HepG2 (cell line): ENCODE data around the gene SH3PXD2A. TPM values are rescaled to one million over a fixed set of nuclear protein-coding genes. Genes with fewer than 3 reads are reported as not detected.

Experiments used
- ATAC-seq: fragments of 200-7000 bp; cut with Tn5 transposase; 3 replicates; pipeline ENCODE4 v1.9.1; 2020; ENCODE audit warnings: mild to moderate bottlenecking, moderate library complexity
- BruUV-seq: library from RNA; stranded (reverse); fragments of 400-500 nt; replicated peaks from 2 replicates; lab custom pipeline; 2021; lab: Mats Ljungman, UMichigan
- CTCF ChIA-PET: fragments of 300-600 bp; formaldehyde crosslinking; extraction: SDS; loops from one replicate; lab custom pipeline; 2021; ENCODE audit warnings: low total read pairs, inconsistent platforms, low intra/inter-chr PET ratio; lab: Yijun Ruan, JAX
- POLR2A ChIA-PET: fragments of 350-600 bp; sonication (Branson Sonifier 250); formaldehyde crosslinking; loops from one replicate; lab custom pipeline; 2020; ENCODE audit warnings: antibody characterized with exemption, inconsistent platforms; lab: Yijun Ruan, JAX
- DNase-seq: peaks from one replicate; pipeline ENCODE4 v3.0.0-alpha.2; 2015; ENCODE audit warnings: low spot score
- FAIRE-seq: peaks from 3 replicates; lab custom pipeline; 2011; peaks lifted over from hg19 to GRCh38; lab: Jason Lieb, UNC
- H2AFZ ChIP-seq: one replicate; pipeline ENCODE4 v1.6.1; 2011; ENCODE audit warnings: low read length, inconsistent platforms
- H3K27ac ChIP-seq: fragments of 300-600 bp; 3 replicates; pipeline ENCODE4 v1.8.0; 2011; ENCODE audit warnings: mixed run types, mild to moderate bottlenecking, mixed read lengths, low read length, inconsistent platforms; ENCODE audit not compliant: insufficient read depth; ENCODE audit errors: extremely low read length
- H3K27me3 ChIP-seq, 2 experiments: fragments of 200-600 bp in 1 of 2; 2 replicates in 1 of 2; 3 replicates in 1 of 2; pipeline versions ENCODE4 v1.6.0 to v1.8.0; 2011; ENCODE audit warnings: low read length in 2 of 2, mild to moderate bottlenecking in 2 of 2, moderate library complexity in 2 of 2, inconsistent platforms in 1 of 2; ENCODE audit not compliant: insufficient read depth in 2 of 2, control insufficient read depth in 1 of 2
- H3K36me3 ChIP-seq, 2 experiments: fragments of 200-600 bp in 1 of 2; replicated peaks in 1 of 2; 2 replicates in 1 of 2; 3 replicates in 1 of 2; pipeline versions ENCODE4 v1.5.1 to v1.8.0; 2011; ENCODE audit warnings: low read length in 2 of 2, inconsistent platforms in 1 of 2; ENCODE audit not compliant: insufficient read depth in 2 of 2, control insufficient read depth in 1 of 2
- H3K4me1 ChIP-seq: 2 replicates; pipeline ENCODE4 v1.5.1; 2012; ENCODE audit warnings: low read length, inconsistent platforms; ENCODE audit not compliant: insufficient read depth
- H3K4me2 ChIP-seq: 2 replicates; pipeline ENCODE4 v1.6.0; 2011; ENCODE audit warnings: low read depth, low read length, inconsistent platforms
- H3K4me3 ChIP-seq, 3 experiments: fragments of 200-600 bp in 1 of 3; sonication (generic), shearing (Covaris generic) in 1 of 3; replicated peaks in 1 of 3; 2 replicates each; pipeline ENCODE4 v1.5.1; 2011 to 2016; ENCODE audit warnings: low read length in 3 of 3, inconsistent platforms in 2 of 3, low read depth in 2 of 3, mild to moderate bottlenecking in 2 of 3, control low read depth in 1 of 3, mixed read lengths in 1 of 3; ENCODE audit not compliant: insufficient read depth in 1 of 3
- H3K79me2 ChIP-seq: one replicate; pipeline ENCODE4 v1.6.1; 2011; ENCODE audit warnings: low read length, inconsistent platforms; ENCODE audit not compliant: insufficient read depth
- H3K9ac ChIP-seq: 2 replicates; pipeline ENCODE4 v1.6.0; 2011; ENCODE audit warnings: mild to moderate bottlenecking, low read depth, low read length, inconsistent platforms; ENCODE audit not compliant: insufficient read depth
- H3K9me3 ChIP-seq: 2 replicates; pipeline ENCODE4 v1.5.1; 2012; ENCODE audit warnings: mild to moderate bottlenecking, low read length
- H4K20me1 ChIP-seq: 2 replicates; pipeline ENCODE4 v1.6.0; 2011; ENCODE audit warnings: inconsistent platforms, mild to moderate bottlenecking, low read length, moderate library complexity; ENCODE audit not compliant: insufficient read depth
- ARID5B ChIP-seq: IDR thresholded peaks from 2 replicates; pipeline ENCODE4 v1.4.0; 2020; ENCODE audit warnings: mild to moderate bottlenecking, missing genetic modification reagents
- HDAC2 ChIP-seq: sonication (generic); formaldehyde crosslinking; IDR thresholded peaks from 2 replicates; pipeline ENCODE4 v1.4.0; 2020; ENCODE audit warnings: missing genetic modification reagents
- HOXA5 ChIP-seq: sonication (generic); formaldehyde crosslinking; IDR thresholded peaks from 2 replicates; pipeline ENCODE4 v1.4.0; 2020; ENCODE audit warnings: missing genetic modification reagents
- HOXA7 ChIP-seq: sonication (generic); formaldehyde crosslinking; IDR thresholded peaks from 2 replicates; pipeline ENCODE4 v1.8.1; 2022; ENCODE audit warnings: mild to moderate bottlenecking, missing genetic modification reagents, moderate library complexity
- JDP2 ChIP-seq: sonication (generic); formaldehyde crosslinking; IDR thresholded peaks from 2 replicates; pipeline ENCODE4 v1.8.1; 2022; ENCODE audit warnings: missing genetic modification reagents, borderline replicate concordance
- MAFF ChIP-seq: IDR thresholded peaks from 2 replicates; pipeline ENCODE4 v1.6.1; 2011; ENCODE audit warnings: low read depth, low read length, improper control_type of control experiment
- NFIC ChIP-seq: IDR thresholded peaks from 2 replicates; pipeline ENCODE4 v1.6.1; 2012; ENCODE audit warnings: mild to moderate bottlenecking, low read length, inconsistent platforms
- PAX8 ChIP-seq: sonication (generic); formaldehyde crosslinking; IDR thresholded peaks from 2 replicates; pipeline ENCODE4 v1.8.0; 2022; ENCODE audit warnings: mild to moderate bottlenecking, missing genetic modification reagents, borderline replicate concordance
- RFXAP ChIP-seq: sonication (generic); formaldehyde crosslinking; IDR thresholded peaks from 2 replicates; pipeline ENCODE4 v1.4.0; 2020; ENCODE audit warnings: missing genetic modification reagents, borderline replicate concordance
- SIX4 ChIP-seq: sonication (generic); formaldehyde crosslinking; IDR thresholded peaks from 2 replicates; pipeline ENCODE4 v1.4.0; 2020; ENCODE audit warnings: missing genetic modification reagents
- SP2 ChIP-seq: sonication (generic); formaldehyde crosslinking; IDR thresholded peaks from 2 replicates; pipeline ENCODE4 v1.5.1; 2020; ENCODE audit warnings: mild to moderate bottlenecking, missing genetic modification reagents
- ZBTB2 ChIP-seq: sonication (generic); formaldehyde crosslinking; IDR thresholded peaks from 2 replicates; pipeline ENCODE4 v1.8.0; 2022; ENCODE audit warnings: low read depth, missing genetic modification reagents
- ZC3H13 ChIP-seq: sonication (generic); formaldehyde crosslinking; IDR thresholded peaks from 2 replicates; pipeline ENCODE4 v1.8.1; 2023; ENCODE audit warnings: mild to moderate bottlenecking, missing genetic modification reagents, moderate library complexity
- ZNF558 ChIP-seq: sonication (generic); formaldehyde crosslinking; IDR thresholded peaks from 2 replicates; pipeline ENCODE4 v1.9.0; 2022; ENCODE audit warnings: mild to moderate bottlenecking, missing genetic modification reagents, borderline replicate concordance
- ZNF768 ChIP-seq: sonication (generic); formaldehyde crosslinking; IDR thresholded peaks from 2 replicates; pipeline ENCODE4 v1.4.0; 2020; ENCODE audit warnings: missing genetic modification reagents
- WGBS: methylation state at CpG from one replicate; pipeline ENCODE4 v1.1.6; 2017; ENCODE audit warnings: low lambda C conversion rate; 5-methylcytosine and 5-hydroxymethylcytosine counted together
- in situ Hi-C: cut with HindIII; loops from 2 replicates; pipeline ENCODE4 v1.10.0; 2017; ENCODE audit warnings: low pct_unique_long_range_greater_than_20kb; ENCODE audit not compliant: extremely low pct_ligation_motif_present
- intact Hi-C: fragments of 100-400 bp; cut with micrococcal nuclease; formaldehyde crosslinking; loops from one replicate; pipeline ENCODE4 v1.10.0; 2022; ENCODE audit not compliant: unreplicated experiment
- polyA plus RNA-seq, 8 experiments: library from polyadenylated mRNA; depleted of rRNA in 3 of 8; stranded (reverse) in 7 of 8; unstranded in 1 of 8; fragments of >200 nt; fragmentation: Illumina TruSeq in 4 of 8; extraction: Trizol in 4 of 8; gene quantifications; 2 replicates each; pipeline versions ENCODE4 v1.2.1 to v1.2.3, GENCODE V29; 2011 to 2016; ENCODE audit warnings: low read depth in 4 of 8, missing spikeins in 1 of 8, mixed read lengths in 1 of 8; ENCODE audit not compliant: insufficient read depth in 1 of 8
- total RNA-seq, 5 experiments: library from RNA; depleted of rRNA; stranded (reverse); fragments of >200 nt; fragmentation: Illumina TruSeq; extraction: Trizol; gene quantifications; 2 replicates each; pipeline ENCODE4 v1.2.3, GENCODE V29; 2016; ENCODE audit warnings: low read depth in 1 of 5
- TF ChIP-seq, protein P1 (sequence below): sonication (generic); formaldehyde crosslinking; IDR thresholded peaks from 2 replicates; pipeline ENCODE4 v1.5.1; 2020; ENCODE audit warnings: mild to moderate bottlenecking, missing genetic modification reagents, moderate library complexity
- TF ChIP-seq, protein P2 (sequence below): sonication (generic); formaldehyde crosslinking; IDR thresholded peaks from 2 replicates; pipeline ENCODE4 v1.8.0; 2022; ENCODE audit warnings: mild to moderate bottlenecking, missing genetic modification reagents; ENCODE audit not compliant: insufficient replicate concordance

Gene SH3PXD2A
- total and polyA plus RNA-seq, 2 of the 13 experiments (the other 11 are each of a cell fraction or from before 2014, with no cell fraction given) = 11.1 to 11.3 TPM

DNA sequence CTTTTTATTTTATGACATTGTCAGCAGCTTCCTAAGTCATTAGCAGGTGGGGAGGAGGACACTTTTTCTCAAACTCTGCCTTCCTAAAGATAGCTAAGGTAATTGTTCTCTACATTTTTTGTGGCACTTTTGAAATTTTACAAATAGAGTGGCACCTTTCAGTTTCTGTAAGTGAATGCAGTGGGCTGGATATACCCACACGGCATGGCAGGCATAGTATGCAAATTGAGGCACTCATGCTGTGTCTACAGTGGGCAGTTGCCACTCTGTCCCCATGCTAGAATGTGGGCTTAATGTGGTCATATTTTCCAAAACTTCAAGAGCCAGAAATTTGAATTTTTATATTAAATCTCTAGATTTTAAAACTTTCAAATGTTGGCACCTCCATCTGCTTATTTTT lies 12.8 kb upstream of the SH3PXD2A start (continued):
- TF ChIP-seq, protein P1, sequence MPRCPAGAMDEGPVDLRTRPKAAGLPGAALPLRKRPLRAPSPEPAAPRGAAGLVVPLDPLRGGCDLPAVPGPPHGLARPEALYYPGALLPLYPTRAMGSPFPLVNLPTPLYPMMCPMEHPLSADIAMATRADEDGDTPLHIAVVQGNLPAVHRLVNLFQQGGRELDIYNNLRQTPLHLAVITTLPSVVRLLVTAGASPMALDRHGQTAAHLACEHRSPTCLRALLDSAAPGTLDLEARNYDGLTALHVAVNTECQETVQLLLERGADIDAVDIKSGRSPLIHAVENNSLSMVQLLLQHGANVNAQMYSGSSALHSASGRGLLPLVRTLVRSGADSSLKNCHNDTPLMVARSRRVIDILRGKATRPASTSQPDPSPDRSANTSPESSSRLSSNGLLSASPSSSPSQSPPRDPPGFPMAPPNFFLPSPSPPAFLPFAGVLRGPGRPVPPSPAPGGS = no peak
- TF ChIP-seq PAX8 = no peak
- TF ChIP-seq SIX4 (CRISPR knock-in tag) = no peak
- no peak for TF ChIP-seq RFXAP (CRISPR knock-in tag)
- TF ChIP-seq, all 625 proteins: peak for 0

- DNase-seq (no peak), FAIRE-seq (no peak), ATAC-seq (no peak)
- Histone ChIP-seq H3K79me2 (no peaks in the 10 kb centered on the region), H3K4me1 (peaks cover 30% of the 10 kb centered on the region), H2AFZ (no peak overlapping the region), H3K27me3 (no peaks in the 10 kb centered on the region), H3K9ac (no peak overlapping the region), H4K20me1 (no peaks in the 10 kb centered on the region), H3K4me2 (no peak overlapping the region), H3K27ac (no peak overlapping the region), H3K9me3 (no peaks in the 10 kb centered on the region), H3K36me3 (no peaks in the 10 kb centered on the region), H3K4me3 (no peak overlapping the region)
- in situ Hi-C loops = no loop called here
- 40% methylated on average over 1 of the region's 1 CpG for WGBS
- POLR2A ChIA-PET = no interaction called here
- intact Hi-C loops = no loop called here
- CTCF ChIA-PET = interaction anchor here (0.7 kb wide), 1 partner anchor 149 kb away, joined by 4 read pairs; no protein-coding TSS in a partner anchor
- BruUV-seq = no TSS peak
- TF ChIP-seq MAFF (no peak), NFIC (no peak), ZBTB2 (CRISPR knock-in tag) (no peak), ZC3H13 (no peak), ARID5B (CRISPR knock-in tag) (no peak), ZNF558 (CRISPR knock-in tag) (no peak), ZNF768 (CRISPR knock-in tag) (no peak), HDAC2 (CRISPR knock-in tag) (no peak), JDP2 (CRISPR knock-in tag) (no peak), HOXA7 (CRISPR knock-in tag) (no peak), SP2 (CRISPR knock-in tag) (no peak), HOXA5 (CRISPR knock-in tag) (no peak)
- TF ChIP-seq, protein P2, sequence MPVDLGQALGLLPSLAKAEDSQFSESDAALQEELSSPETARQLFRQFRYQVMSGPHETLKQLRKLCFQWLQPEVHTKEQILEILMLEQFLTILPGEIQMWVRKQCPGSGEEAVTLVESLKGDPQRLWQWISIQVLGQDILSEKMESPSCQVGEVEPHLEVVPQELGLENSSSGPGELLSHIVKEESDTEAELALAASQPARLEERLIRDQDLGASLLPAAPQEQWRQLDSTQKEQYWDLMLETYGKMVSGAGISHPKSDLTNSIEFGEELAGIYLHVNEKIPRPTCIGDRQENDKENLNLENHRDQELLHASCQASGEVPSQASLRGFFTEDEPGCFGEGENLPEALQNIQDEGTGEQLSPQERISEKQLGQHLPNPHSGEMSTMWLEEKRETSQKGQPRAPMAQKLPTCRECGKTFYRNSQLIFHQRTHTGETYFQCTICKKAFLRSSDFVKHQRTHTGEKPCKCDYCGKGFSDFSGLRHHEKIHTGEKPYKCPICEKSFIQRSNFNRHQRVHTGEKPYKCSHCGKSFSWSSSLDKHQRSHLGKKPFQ (CRISPR knock-in tag) = no peak
Observed at GRCh38 chr10:103861505-103861904, 6.1 kb upstream of the SH3PXD2A start.
